GM18498 (cell line): ENCODE data around the gene RASSF5.

ENCODE experiments used
- ATAC-seq: cut with Tn5 transposase; IDR thresholded peaks from one replicate; pipeline ENCODE4 v1.9.1; 2021; ENCODE audit warnings: mild to moderate bottlenecking, moderate library complexity; ENCODE audit not compliant: unreplicated experiment

Gene RASSF5

GRCh38 chr1:206544562-206545257, 37.4 kb downstream of the RASSF5 start:
- no peak for ATAC-seq

GRCh38 chr1:206545351-206545750, 38.0 kb downstream of the RASSF5 start:
- no peak for ATAC-seq

GRCh38 chr1:206547104-206547503, 39.8 kb downstream of the RASSF5 start:
- ATAC-seq: no peak

GRCh38 chr1:206550446-206550845, 43.1 kb downstream of the RASSF5 start:
- ATAC-seq: no peak

- ATAC-seq: no peak
These were observed 44.1 kb downstream of the RASSF5 start for GRCh38 chr1:206551296-206551985.

GRCh38 chr1:206551986-206552326, 44.6 kb downstream of the RASSF5 start:
- no peak for ATAC-seq

- no peak for ATAC-seq
These were observed 46.9 kb downstream of the RASSF5 start for GRCh38 chr1:206554211-206554610.

GRCh38 chr1:206554701-206555472, 47.6 kb downstream of the RASSF5 start:
- ATAC-seq: no peak

- no peak for ATAC-seq
These were observed 48.2 kb downstream of the RASSF5 start for GRCh38 chr1:206555473-206555935.

GRCh38 chr1:206556047-206556749, 48.9 kb downstream of the RASSF5 start:
- no peak for ATAC-seq

- ATAC-seq: peak; percentile 64
These were observed 49.7 kb downstream of the RASSF5 start for GRCh38 chr1:206556750-206557635.

GRCh38 chr1:206557636-206558473, 50.5 kb downstream of the RASSF5 start:
- ATAC-seq: no peak

- no peak for ATAC-seq
These were observed 51.7 kb downstream of the RASSF5 start for GRCh38 chr1:206558794-206559671.

- ATAC-seq: no peak
These were observed 52.3 kb downstream of the RASSF5 start for GRCh38 chr1:206559672-206559995.

- no peak for ATAC-seq
These were observed 52.8 kb downstream of the RASSF5 start for GRCh38 chr1:206560007-206560716.

- ATAC-seq: peak; percentile 30
These were observed 56.3 kb downstream of the RASSF5 start for GRCh38 chr1:206563367-206564207.

- ATAC-seq: no peak
These were observed 58.7 kb downstream of the RASSF5 start for GRCh38 chr1:206565995-206566394.
